GM19240 (cell line): ENCODE measurements around the gene RLN1.
"Not testable (repeated sequence)": the region's sequence is repeated elsewhere in the genome, so short reads cannot be mapped to it uniquely, and the experiment has no call there.

Source experiments
- DNase-seq: peaks from one replicate; pipeline ENCODE4 v3.0.0; 2011; ENCODE audit warnings: low spot score; ENCODE audit not compliant: insufficient read length

Gene RLN1

GRCh38 chr9:5326187-5326586 lies 13.5 kb downstream of the RLN1 start:
- DNase-seq = no peak

DNA sequence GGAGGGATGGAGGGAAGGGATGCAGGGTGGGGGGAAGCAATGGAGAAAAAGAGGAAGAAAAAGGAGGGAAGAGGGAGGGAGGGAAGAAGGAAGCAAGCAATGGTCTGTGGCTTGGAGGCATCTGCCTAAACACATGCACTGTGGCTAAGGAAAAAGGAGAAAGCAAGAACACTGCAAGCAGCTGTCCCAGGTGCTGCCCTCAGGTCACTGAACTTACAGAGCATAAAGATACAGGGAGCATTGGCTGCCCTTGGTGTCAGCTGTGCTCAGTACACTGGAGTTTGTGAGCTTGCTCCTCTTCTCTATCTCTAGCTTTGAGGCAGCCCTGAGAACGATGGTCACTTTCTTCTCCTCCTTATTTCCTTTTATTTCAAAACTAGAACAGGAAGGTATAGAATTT lies 18.1 kb downstream of the RLN1 start:
- DNase-seq = not testable (repeated sequence)

DNA sequence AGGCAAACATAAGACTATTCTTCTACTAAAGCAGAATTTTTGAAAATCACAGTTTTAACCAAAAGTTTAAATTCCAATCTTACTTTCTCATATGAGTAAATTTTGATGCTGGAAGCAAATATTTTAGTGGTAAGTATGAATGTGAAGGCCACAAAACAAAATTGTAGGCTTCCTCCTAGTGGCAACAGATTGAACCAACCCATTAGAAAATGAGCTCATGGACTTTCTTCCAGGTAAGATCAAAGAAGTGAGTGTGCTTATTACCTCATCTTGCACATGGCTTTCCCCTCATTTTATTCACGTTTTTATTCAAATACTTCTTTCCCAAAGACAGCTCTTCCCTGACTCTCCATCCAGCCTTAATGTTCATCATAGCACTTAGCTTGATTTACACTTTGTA lies 18.6 kb downstream of the RLN1 start:
- no peak for DNase-seq

DNA sequence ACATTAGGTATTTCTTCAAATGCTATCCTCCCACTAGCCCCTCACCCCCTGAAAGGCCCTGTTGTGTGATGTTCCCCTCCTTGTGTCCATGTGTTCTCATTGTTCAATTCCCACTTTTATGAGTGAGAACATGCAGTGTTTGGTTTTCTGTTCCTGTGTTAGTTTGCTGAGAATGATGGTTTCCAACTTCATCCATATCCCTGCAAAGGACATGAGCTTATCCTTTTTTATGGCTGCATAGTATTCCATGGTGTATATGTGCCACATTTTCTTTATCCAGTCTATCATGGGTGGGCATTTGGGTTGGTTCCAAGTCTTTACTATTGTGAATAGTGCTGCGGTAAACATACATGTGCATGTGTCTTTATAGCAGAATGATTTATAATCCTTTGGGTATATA lies 23.3 kb downstream of the RLN1 start:
- DNase-seq = not testable (repeated sequence)

DNA sequence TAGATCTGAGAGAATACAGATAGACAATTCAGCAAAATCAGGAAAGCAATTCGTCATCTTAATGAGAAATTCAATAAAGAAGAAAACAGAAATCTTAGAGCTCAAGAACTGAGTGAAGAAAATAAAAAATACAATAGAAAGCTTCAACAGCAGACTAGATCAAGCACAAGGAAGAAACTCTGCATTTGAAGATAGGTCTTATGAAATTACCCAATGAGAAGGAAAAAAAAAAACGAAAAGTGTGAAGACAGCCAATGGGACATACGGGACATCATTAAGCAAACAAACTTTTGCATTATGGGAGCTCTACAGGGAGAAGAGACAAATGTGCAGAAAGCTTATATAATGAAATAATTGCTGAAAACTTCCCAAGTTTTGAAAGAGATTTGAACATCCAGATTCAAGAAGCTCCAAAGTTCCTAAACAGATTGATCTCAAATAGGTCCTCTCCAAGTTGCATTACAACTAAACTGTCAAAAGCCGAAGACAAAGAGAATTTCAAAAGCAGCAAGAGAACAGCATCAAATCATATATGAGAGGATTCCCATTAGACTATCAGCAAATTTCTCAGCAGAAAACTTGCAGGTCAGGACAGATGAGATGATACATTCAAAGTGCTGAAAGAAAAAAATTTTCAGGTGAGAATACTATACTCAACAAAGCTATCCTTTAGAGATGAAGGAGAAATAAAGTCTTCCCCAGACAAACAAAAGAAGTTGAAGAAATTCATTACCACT lies 24.3 kb downstream of the RLN1 start:
- DNase-seq = no peak

- DNase-seq = no peak
Observed at GRCh38 chr9:5310851-5311250, 28.8 kb downstream of the RLN1 start.

- no peak for DNase-seq
Observed at GRCh38 chr9:5305741-5306140, 33.9 kb downstream of the RLN1 start.

GRCh38 chr9:5303840-5304795 lies 35.6 kb downstream of the RLN1 start, which contains the start of gene RLN2:
RLN2 (minus strand) TSS chr9:5304716; CDS start chr9:5304580, 136 bp downstream.
- not testable (repeated sequence) for DNase-seq

DNA sequence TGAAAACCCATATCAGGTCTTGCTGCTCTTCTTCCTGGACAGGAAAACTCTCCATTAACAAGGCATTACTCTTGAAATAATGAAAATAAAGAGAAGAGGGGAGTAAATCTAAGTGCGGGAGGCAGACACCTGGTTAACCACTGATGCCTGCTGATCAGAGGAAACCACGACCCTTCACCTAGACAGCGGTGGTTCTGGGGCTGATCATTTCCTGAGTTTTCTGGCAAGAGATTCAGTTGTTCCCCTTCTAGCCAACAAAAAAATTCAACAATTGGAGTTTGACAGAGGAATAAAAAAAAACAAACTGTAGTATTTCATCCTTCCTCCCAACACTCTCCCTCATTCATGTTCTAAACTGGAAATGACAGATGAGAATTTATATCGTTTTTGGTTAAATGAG lies 38.1 kb downstream of the RLN1 start:
- DNase-seq = no peak

DNA sequence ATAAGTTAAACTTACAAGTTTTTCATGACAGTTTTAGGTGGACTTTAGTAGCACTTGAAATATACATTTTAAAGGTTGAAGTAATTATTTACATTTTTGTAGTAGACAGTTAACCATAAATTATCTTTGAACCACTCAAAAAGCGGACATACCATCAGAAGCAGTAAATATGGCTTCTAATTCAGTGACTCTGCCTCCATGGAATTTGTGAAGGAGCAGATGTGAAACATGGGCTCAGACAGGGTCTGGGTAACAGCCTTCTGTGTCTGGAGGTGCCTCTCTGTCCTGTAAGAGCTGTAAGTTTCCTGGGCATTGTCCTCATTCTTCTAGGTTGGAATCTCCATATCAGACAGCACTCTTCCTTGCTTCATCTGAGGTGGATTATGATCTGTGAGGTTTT lies 47.5 kb downstream of the RLN1 start:
- no peak for DNase-seq

- no peak for DNase-seq
Observed at GRCh38 chr9:5288591-5288990, 51.1 kb downstream of the RLN1 start.

- no peak for DNase-seq
Observed at GRCh38 chr9:5286262-5286661, 53.4 kb downstream of the RLN1 start.
